ENCODE results near the gene IREB2. TPM values are rescaled to one million over a fixed set of nuclear protein-coding genes. Genes with fewer than 3 reads are reported as not detected.
"Not testable (repeated sequence)": the region's sequence is repeated elsewhere in the genome, so short reads cannot be mapped to it uniquely, and the experiment has no call there.

The IREB2 gene
- total RNA-seq, 1 donor from 2014 or later: 23.5 TPM

GRCh38 chr15:78509726-78510312 lies 71.8 kb downstream of the IREB2 start:
- Histone ChIP-seq H3K4me3 (ENCODE audit: low read depth, low read length) (no peak overlapping the region), H3K36me3 (ENCODE audit: control insufficient read depth, insufficient read depth, low read length) (no peaks in the 10 kb centered on the region), H3K27me3 (ENCODE audit: control insufficient read depth, insufficient read depth, low read length) (no peaks in the 10 kb centered on the region)
- TF ChIP-seq, protein P1, sequence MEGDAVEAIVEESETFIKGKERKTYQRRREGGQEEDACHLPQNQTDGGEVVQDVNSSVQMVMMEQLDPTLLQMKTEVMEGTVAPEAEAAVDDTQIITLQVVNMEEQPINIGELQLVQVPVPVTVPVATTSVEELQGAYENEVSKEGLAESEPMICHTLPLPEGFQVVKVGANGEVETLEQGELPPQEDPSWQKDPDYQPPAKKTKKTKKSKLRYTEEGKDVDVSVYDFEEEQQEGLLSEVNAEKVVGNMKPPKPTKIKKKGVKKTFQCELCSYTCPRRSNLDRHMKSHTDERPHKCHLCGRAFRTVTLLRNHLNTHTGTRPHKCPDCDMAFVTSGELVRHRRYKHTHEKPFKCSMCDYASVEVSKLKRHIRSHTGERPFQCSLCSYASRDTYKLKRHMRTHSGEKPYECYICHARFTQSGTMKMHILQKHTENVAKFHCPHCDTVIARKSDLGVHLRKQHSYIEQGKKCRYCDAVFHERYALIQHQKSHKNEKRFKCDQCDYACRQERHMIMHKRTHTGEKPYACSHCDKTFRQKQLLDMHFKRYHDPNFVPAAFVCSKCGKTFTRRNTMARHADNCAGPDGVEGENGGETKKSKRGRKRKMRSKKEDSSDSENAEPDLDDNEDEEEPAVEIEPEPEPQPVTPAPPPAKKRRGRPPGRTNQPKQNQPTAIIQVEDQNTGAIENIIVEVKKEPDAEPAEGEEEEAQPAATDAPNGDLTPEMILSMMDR (IDR thresholded peaks at IDR 0.05; ENCODE audit: insufficient read depth, low read length, poor library complexity, severe bottlenecking): no peak
- no peak for DNase-seq (ENCODE audit: low read depth)

DNA sequence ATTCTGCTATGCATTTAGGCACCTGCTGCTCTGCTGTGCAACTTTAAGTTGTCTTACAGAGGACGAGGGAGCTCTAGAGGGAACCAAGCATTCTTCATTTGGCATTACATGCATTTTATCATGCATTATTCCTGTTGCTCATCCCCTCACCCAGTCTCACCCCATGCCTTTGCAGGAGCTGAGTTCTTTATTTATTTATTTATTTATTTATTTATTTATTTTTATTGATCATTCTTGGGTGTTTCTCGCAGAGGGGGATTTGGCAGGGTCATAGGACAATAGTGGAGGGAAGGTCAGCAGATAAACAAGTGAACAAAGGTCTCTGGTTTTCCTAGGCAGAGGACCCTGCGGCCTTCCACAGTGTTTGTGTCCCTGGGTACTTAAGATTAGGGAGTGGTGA lies 82.0 kb downstream of the IREB2 start:
- not testable (repeated sequence) for H3K36me3 ChIP-seq (ENCODE audit: control insufficient read depth, insufficient read depth, low read length); H3K27me3 ChIP-seq (ENCODE audit: control insufficient read depth, insufficient read depth, low read length); H3K4me3 ChIP-seq (ENCODE audit: low read depth, low read length); DNase-seq (ENCODE audit: low read depth)

GRCh38 chr15:78524230-78524629 lies 86.2 kb downstream of the IREB2 start:
- no peak overlapping the region for H3K4me3 ChIP-seq (ENCODE audit: low read depth, low read length)
- TF ChIP-seq, protein P1 (IDR thresholded peaks at IDR 0.05; ENCODE audit: insufficient read depth, low read length, poor library complexity, severe bottlenecking): no peak
- DNase-seq (ENCODE audit: low read depth): no peak
- no peaks in the 10 kb centered on the region for H3K36me3 ChIP-seq (ENCODE audit: control insufficient read depth, insufficient read depth, low read length)
- H3K27me3 ChIP-seq (ENCODE audit: control insufficient read depth, insufficient read depth, low read length): no peaks in the 10 kb centered on the region

DNA sequence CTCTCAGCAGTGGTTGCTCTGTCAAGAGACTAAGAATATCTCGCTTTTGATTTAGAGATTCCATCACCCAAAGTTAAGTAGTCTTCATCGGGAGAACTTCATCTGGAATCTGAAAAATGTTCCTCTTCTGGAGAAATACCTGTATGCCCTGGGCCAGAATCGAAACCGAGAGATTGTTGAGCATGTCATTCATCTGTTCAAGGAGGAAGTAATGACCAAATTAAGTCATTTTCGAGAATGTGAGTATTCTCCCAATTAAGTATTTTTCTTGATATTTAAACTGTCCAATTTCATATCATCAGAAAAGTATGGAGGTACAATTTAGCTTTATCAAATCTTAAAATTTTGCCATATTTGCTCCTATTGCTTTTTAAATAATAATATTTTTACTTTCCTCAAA lies 89.3 kb downstream of the IREB2 start:
- no peak for DNase-seq (ENCODE audit: low read depth)
- TF ChIP-seq, protein P1 (IDR thresholded peaks at IDR 0.05; ENCODE audit: insufficient read depth, low read length, poor library complexity, severe bottlenecking): no peak
- Histone ChIP-seq H3K4me3 (ENCODE audit: low read depth, low read length) (no peak overlapping the region), H3K36me3 (ENCODE audit: control insufficient read depth, insufficient read depth, low read length) (no peaks in the 10 kb centered on the region), H3K27me3 (ENCODE audit: control insufficient read depth, insufficient read depth, low read length) (no peaks in the 10 kb centered on the region)

DNA sequence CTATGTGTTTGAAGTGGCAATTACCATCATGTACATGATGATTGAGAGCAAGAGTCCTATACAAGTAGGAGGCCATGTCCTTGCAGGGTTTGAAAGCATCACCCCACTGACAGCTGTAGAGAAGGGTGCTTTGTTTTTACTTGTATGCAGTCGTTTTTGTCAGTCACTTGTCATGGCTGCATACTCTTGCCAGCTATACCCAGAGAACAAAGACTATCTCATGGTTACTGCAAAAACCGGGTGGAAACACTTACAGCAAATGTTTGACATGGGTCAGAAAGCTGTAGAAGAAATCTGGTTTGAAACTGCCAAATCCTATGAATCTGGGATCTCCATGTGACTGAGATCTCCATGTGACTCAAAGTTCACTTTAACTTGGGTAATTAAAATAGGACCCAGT lies 95.3 kb downstream of the IREB2 start:
- no peak for DNase-seq (ENCODE audit: low read depth)
- Histone ChIP-seq H3K4me3 (ENCODE audit: low read depth, low read length) (no peak overlapping the region), H3K27me3 (ENCODE audit: control insufficient read depth, insufficient read depth, low read length) (no peaks in the 10 kb centered on the region), H3K36me3 (ENCODE audit: control insufficient read depth, insufficient read depth, low read length) (no peaks in the 10 kb centered on the region)
- TF ChIP-seq, protein P1 (IDR thresholded peaks at IDR 0.05; ENCODE audit: insufficient read depth, low read length, poor library complexity, severe bottlenecking): no peak

- H3K36me3 ChIP-seq (ENCODE audit: control insufficient read depth, insufficient read depth, low read length): no peaks in the 10 kb centered on the region
- TF ChIP-seq, protein P1 (IDR thresholded peaks at IDR 0.05; ENCODE audit: insufficient read depth, low read length, poor library complexity, severe bottlenecking): no peak
- no peak overlapping the region for H3K4me3 ChIP-seq (ENCODE audit: low read depth, low read length)
- H3K27me3 ChIP-seq (ENCODE audit: control insufficient read depth, insufficient read depth, low read length): no peaks in the 10 kb centered on the region
- DNase-seq (ENCODE audit: low read depth): no peak
Measured at GRCh38 chr15:78536134-78536533, 98.1 kb downstream of the IREB2 start.

Measured in kidney epithelial cell (primary cell).